Inferior parietal cortex (tissue), 1 donor: Measurements from ENCODE around the gene ARAP2.

Experiments
- DNase-seq: peaks from one replicate; pipeline ENCODE4 v3.0.0-alpha.2; 2016; ENCODE audit errors: extremely low spot score

Gene ARAP2

DNA sequence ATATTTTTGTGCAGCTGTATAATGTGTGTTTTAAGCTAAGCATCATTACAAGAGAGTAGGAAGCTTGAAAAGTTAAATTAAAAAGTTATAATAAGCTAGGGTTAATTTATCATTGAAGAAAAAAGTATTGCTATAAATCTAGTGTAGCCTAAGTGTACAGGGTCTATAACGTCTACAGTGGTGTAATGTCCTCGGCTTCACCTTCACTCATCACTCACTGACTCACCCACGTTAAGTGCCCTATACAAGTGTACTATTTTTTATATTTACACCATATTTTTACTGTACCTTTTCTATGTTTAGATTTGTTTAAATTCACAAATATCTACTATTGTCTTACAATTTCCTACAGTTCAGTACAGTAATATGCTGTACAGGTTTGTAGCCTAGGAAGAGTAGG, 23.5 kb downstream of the ARAP2 start:
- DNase-seq: no peak

DNA sequence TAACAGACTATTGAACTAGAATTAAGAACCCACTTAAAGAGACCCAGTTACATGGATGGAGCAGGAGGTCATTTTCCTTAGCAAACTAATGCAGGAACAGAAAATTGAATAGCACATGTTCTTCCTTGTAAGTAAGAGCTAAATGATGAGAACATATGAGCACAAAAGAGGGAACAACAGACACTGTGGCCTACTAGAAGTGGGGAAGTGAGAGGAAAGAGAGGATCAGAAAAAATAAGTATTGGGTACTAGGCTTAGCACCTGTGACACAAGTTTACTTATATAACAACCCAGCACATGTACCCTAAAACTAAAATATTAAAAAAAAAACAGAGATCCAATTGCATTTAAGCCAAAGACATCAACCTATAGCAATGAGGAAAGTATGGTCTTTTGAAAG, 26.2 kb downstream of the ARAP2 start:
- DNase-seq: no peak

DNA sequence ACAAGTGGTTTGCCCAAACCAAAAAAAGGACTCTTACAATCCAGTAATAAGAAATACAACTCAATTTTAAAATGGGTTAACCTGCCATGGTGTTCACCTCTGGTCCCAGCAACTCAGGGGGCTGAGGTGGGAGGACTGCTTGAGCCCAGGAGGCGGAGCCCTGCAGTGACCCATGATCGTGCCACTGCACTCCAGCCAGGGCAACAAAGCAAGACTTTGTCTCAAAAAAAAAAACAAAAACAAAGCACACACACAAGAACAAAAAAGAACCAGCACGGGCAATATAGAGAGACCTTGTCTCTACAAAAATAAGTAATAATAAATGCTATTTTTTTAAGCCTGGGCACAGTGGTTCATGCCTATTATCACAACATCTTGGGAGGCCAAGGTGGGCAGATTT, 28.7 kb downstream of the ARAP2 start:
- no peak for DNase-seq

DNA sequence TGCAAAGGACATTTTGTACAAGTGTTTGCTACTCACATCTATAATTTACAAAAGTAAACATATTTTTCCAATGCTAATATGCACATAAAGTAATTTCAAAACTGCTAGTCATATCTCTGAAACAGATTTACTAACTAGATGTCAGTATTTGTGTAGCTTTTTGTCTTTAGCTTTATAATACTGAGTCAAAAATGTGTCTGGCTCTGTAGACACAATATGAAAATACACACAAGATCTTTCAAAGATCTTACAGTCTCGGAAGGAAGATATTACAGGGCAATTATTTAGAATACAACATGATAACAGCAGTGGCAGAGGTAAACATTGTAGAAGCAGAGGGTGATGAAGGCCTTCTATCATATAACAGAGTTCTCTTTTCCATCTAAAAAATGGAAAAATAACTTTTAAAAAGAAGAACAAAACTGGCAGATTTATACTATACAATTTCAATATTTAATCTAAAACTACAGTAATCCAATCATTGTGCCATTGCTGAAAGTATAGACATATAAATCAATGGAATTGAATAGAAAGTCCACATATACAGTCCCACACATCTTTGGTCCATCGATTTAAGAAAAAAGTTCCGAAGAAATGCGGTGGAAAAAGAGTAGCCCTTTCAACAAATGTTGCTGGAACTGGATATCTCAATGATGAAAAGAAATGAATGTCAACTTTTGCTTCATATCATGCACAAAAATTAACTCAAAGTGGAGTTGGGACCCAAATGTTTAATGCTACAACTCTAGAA, 29.4 kb downstream of the ARAP2 start:
- DNase-seq: no peak

DNA sequence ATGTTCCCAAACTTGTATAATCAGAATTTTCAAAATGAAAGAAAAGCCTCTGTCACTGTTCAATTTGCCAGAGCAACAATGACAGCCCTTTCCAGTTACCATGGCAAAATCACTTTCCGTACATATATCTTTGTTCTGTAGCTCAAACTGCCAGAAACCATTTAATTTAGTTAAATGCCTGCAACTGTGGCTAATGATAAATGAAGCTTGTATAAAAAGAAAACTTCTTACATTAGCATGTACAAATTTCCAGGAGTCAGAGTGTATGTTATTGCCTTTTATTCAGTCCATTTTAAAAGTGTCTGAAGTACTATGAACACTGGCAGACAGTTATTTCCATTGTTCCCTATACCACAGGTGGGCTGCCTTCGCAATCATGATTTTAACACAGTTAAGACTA, 30.3 kb downstream of the ARAP2 start:
- no peak for DNase-seq

DNA sequence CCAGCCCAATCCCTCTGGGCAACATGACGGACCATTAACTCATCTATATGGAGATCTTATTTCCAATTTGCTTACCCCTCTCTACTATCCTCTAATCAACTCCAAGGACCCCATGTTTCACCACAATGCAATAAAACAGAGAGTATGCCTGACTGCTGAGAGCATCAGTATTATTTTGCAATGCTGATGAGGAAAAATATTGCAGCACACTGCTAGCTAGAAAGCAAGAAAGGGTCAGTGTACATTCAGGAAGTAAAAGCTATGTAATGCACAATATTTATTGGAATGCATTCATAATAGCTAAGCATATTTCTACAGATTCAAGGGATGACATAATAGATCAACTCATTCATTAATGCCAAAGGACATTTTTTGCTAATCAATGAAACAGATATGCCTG, 33.2 kb downstream of the ARAP2 start:
- DNase-seq: no peak

DNA sequence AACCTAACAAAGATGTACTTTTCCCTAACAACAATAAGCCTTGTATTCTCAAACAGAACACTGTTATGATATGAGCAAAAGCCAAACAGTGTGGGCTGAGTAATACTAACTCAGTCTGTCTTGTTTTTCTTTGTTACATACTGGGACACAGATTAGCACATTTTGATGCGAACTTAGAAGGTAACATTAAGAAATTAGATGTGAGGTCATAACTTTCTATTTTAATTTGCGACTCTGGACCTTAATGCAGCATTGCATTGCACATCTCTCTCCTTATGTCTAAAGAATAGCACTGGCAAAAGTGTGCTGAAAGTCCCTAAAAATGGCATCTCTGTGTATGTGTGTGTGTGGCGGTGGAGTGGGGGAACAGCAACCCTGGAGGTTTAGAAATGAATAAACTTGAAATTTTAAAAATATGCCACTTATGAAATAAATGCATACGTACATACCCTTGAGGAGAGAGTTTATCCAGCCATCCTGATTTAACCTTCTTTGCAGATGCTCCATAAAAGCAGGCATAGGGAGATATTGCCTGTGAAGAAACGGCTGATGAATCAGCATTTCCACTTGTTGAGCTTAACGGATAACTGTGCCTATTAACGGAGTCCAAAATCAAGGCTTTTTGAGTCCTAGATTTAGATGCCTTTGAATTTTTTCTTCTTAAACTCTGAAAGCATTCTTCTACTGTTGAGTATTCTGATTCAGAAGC, 34.2 kb downstream of the ARAP2 start:
- peak; percentile 80 for DNase-seq

DNA sequence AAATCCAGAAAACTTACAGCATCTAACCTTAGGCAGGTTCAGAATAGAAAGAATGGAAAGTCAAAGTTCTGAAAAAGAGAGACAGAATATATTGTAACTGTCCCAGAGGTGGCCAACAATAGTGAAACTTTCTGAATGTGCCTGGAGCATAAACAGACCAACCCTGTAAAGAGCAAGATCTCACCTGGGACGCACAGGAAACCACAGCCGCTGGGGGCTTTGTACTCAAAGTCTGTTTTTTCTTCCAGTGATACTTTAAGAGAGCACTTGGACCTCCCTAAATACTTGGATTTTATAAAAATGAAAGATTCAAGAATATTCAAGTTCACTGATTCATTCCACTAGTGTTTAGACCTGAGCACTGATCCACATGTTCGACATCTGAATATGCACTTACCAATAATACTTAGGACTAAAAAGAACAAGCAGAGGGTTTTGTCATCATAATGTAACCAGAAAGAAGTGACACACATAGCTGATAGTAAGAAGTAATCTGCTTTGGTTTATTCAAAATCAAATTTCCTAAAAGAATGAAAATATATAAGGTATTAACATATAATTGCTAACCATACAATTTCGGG, 35.3 kb downstream of the ARAP2 start:
- DNase-seq: no peak

DNA sequence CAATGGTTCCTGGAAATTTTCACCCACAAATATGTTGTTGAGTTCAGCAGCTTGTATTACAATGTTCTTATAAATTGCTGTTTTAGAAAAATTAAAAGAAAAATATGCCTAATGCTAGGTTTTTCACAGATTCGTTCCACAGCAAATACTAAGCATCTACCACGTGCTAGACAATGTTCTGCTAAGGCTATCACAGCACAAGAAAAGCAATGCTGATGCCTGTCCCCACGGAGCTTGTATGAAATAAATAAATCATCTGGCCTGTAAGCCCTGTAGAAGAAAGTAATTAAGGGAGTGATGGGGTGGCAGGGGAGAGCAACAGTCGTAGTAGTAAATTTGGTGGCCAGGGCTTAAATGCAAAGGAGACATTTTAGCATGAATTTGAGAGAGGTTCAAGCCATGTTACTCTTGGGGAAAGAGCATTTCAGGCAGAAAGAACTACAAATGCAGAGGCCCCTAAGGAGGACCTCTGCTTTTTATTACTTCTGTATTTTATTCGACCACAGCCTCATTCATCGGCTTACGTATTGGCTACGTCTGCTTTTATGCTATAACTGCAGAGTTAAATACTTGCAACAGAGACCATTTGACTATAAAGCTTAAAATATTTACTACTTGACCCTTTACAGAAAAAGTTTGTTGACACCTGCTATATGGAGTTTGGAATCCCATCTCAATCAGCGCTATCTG, 36.3 kb downstream of the ARAP2 start:
- DNase-seq: no peak

DNA sequence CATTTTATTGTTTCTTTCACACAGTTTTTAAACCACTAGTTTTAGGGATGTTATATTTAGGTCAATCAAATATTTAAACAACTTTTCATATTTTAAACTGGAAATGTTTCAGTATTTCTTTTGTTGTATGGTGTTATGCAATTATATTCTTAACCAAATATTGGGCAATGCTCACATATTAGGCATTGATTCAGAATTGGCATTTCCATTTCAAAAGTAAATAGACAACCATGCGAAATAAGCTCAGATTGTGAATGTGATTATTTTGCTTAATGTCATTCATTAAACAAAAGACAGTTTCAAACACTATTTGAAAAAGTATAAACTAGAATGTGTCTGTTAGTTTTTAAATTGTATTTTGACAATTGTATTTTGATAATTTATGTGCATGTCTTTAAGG, 36.9 kb downstream of the ARAP2 start:
- DNase-seq: no peak

DNA sequence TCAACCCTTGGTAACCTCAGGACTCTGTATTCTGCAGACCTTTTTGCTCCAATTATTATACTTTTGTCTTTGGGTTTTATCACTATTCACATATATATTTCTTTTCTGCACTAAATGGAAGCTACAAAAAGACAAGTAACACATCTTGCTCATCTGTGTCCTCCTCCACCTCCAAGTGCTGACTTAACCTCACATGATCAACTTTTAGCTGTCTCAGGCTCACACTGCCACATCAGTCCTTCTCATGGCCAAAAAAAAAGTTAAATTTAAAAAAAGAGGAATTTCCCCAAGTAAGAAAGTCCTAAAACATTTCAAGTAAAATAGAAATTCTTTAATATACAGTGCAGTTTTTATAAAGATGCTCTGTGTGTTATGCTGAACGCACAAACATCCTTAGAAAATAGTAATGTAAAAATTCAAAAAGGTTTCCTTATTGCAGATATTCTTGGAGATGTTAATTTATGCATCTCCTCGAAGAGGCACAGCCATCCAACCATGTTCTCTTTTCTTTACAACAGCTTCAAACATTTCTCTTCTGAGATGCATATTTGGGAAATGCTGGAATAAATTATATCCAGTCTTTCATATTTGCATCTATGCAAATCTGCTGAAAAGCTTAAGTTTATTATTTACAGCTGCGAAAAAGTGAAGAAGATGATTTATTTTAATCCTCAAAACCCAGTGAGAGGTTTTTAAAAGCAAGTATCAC, 37.6 kb downstream of the ARAP2 start:
- no peak for DNase-seq

DNA sequence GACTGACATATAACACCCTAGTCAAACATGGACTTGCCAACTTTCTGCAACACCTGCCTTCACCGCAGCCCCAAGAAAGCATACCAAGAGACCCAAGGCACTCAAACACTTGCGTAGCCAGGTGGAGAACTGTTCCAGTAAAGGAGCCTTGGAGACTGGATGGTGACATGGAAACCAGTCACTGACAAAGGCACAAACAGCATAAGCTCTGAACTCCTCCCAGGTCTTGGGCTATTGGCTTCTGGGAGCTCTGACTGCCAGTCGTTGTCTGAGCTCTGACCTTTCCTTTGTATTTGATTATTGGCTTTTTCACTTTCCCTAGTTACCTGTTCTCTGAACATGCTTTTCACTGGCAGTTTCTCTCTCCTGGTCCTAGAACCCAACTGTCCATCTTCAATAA, 38.3 kb downstream of the ARAP2 start:
- DNase-seq: no peak

DNA sequence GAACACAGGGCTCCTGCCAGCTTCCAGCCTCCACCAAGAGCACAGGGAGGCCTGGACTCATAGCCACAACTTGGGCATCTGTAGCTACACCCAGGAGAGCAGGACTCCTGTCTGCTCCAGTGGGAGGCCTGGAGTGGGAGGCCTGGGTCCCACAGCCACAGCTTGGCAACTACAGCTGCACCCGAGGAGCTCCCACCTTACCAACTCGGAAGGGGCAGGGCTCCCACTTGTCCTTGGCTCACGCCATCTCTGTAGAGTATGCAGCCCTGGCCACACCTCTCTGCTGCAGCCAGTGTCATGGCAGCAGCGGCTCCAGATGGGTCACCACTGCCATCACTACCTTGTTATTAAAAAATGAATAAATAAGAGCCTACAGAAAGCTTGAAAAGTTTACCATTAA, 45.5 kb downstream of the ARAP2 start:
- DNase-seq: no peak

DNA sequence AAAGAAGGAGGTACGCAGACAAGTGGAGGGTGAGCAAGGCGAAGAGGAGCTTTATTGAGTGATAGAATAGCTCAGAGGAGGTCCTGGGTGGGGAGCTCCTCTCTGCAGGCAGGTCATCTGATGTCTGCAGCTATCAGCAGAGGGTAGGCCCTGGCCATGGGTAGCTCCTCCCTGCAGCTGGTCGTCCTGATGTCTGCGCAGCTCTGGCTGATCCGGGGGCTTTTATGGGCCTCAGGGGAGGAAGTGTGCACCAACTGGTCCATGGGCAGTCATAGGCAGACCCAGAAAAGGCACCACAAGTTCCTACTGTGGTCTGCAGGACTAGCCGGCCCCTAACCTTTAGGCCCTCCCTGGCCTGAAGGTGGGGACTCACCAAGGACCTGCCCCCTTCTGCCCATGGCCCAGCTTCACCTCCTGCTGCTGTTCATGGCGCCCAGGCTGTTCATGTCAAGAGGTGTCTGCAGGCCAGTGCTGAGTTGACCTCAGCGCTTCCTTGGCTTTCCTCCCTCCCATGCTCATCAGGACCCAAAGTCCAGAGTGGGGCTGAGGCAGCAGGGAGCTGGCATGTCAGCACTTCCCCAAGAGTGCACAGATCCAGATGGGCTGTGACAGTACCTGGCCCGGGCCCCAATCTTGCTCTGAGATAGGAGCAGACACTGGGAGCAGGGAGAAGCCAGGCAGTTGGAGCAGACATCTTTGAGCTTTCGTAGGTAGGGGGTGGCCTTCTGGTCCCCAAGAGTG, 46.1 kb downstream of the ARAP2 start:
- DNase-seq: no peak

DNA sequence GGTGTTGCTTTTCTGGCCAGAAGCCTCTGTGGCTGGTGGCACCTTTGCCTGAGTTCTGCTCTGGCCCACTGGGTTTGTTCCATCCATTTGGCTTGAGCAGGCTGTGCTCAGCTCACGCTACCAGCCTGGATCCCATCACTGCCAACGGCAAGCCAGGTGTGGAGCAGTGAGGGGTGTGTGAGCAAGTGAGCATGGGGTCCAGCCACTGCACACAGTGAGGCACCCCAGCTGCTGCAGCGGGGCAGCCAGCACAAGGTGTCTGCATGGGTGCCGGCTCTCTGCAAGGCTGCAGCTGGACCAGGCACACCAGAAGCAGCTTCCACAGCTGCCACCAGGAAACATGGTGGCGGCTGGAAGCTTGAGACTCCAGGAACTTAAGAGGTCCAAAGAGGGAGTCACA, 46.8 kb downstream of the ARAP2 start:
- DNase-seq: no peak

DNA sequence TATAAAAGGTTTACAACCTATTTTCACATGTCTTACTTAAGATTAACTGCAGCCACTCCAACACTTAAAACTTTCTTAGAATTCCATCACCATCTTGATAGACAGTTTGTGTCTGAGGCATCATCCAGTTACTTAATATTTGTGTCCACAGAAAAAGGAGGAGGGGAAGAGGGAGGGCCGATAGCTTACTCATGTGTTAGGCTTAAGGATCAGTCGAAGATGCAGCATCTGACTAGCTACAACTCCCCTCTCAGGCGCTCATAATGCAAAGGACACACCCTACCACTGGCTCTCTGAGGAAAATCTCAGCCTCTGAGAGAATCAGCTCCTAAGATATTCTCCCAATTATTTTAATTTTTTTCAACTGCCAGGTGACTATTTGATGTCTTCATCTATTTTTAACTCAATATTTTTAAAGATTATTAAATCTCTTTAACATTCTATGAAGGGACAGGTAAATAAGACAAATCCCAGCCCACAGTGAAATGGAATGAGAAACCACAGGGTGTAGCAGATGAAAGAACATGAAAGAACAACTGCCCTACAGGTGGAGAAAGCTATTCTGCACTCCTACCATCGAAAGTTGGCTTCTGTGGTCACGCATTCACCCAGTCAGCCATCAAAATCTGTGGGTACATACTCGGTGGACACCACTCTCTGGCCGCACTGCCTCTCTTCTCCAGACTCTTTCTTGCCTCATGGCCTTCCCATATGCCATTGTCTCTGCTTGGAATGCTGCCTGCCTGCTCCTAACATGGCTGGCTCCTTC, 48.0 kb downstream of the ARAP2 start:
- DNase-seq: no peak

DNA sequence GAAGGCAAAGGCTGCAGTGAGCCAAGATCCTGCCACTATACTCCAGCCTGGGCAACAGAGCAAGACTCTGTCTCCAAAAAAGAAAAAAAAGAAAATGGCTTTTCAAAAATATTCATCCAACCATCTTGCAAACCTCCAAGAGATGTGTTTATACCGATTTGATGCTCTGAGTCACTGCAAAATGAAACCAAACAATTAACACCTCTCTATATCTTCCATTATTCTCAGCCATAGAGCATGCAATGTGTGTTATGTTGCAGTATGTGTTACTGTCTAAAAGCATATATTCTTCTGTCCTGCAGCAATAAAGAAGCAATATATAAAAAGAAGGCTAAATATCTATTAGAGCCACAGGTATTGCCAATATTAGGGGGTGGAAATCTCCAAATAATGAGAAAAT, 51.4 kb downstream of the ARAP2 start:
- no peak for DNase-seq

DNA sequence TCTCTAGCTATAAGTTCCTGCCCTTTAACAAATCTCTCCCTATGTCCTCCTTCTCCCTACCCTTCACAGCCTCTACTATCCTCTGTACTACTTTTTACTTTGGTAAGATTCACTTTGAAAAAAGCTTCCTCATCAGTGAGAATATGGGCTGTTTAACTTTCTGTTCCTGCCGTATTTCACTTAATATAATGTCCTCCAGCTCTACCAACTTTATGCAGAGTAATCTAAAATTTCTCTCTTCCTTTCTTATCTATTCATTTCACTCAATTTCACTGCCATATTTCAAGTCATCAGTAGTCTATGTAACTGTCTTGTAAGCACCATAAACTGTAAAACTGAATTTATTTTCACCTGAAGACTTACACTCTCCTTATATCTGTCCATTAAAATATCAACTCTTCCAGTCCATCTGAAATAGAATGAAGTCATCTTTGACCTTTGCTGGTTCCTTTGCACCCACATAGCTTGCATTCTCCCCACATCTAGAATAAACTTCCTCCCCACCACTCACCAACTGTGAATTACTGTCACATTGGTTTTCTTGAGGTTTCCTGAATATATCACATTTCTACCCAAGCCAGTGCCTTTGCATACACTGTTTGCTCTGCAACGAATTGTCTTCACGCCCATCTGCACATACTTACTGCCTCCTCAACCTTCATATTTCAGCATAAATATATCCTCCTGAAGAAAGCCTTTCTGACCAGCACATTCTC, 54.6 kb downstream of the ARAP2 start:
- no peak for DNase-seq

DNA sequence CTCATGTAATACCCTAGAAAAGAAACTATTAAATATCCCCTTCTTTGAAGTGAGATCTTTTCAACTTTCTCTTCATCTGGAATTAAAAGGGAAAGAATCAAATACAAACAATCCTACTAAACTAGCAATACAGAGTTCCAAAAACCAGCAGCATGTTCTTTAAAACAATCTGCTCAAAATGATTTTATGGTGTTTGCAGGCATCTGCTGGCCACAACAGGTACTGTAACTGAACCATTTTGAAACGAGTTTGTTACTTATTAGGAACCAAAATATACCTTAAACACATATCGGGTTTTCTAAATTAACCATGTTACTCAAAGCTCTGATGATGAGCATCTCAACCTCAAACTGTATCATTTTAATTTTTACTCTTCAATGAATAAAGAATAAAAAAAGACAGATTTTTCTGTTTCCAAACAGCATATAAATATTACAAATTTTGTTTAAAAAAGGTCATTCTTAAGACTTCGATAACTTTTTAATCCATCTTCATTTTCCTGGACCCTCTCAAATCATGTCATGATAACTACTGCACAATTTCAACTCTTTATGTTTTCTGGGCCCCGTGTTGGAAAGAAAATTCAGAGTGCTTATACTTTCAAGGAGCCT, 56.5 kb downstream of the ARAP2 start:
- no peak for DNase-seq
